ENCODE data around the gene ADPRHL1.

GRCh38 chr13:113407103-113407530, 46.2 kb downstream of the ADPRHL1 start:
- TF ChIP-seq EZH2phosphoT487 (IDR thresholded peaks at IDR 0.05): no peak
- TF ChIP-seq CTCF (IDR thresholded peaks at IDR 0.05): no peak
- TF ChIP-seq EZH2 (IDR thresholded peaks at IDR 0.05): no peak
